Measurements from ENCODE around the gene CTBP2.

Gene CTBP2

GRCh38 chr10:125194814-125195213, 34.5 kb upstream of the CTBP2 start:
- Histone ChIP-seq H3K27me3 (ENCODE audit: control insufficient read depth in 3 of 3, insufficient read depth in 3 of 3, low read depth in 1 of 3, low read length in 3 of 3) (peaks cover 0 to 5% (median 0%) of the 10 kb centered on the region in 3 experiments), H3K4me3 (ENCODE audit: low read length in 2 of 2) (no peak overlapping the region), H3K23ac (ENCODE audit: low read depth, low read length, poor library complexity) (no peak overlapping the region), H3K4me1 (ENCODE audit: control insufficient read depth in 2 of 2, insufficient read depth in 1 of 2, low read depth in 1 of 2, low read length in 2 of 2) (peaks cover 0 to 8% of the 10 kb centered on the region in 2 donors), H4K91ac (ENCODE audit: low read depth, low read length, poor library complexity) (no peak overlapping the region), H2AFZ (ENCODE audit: low read length) (no peak overlapping the region), H2BK5ac (ENCODE audit: low read length) (no peak overlapping the region), H2BK120ac (ENCODE audit: low read depth, low read length) (no peak overlapping the region), H3K18ac (ENCODE audit: low read length) (no peak overlapping the region), H3K9me3 (replicated peaks in 1 of 2; ENCODE audit: control insufficient read depth in 2 of 2, insufficient read depth in 1 of 2, low read depth in 1 of 2, low read length in 2 of 2) (no peaks in the 10 kb centered on the region), H3K14ac (ENCODE audit: low read length) (no peak overlapping the region), H2AK5ac (ENCODE audit: low read depth, low read length) (no peak overlapping the region), H3K4ac (ENCODE audit: low read length) (no peak overlapping the region), H2BK15ac (ENCODE audit: low read length) (no peak overlapping the region), H4K8ac (ENCODE audit: low read depth, low read length) (no peak overlapping the region), H3K36me3 (replicated peaks in 1 of 2; ENCODE audit: control insufficient read depth in 2 of 2, insufficient read depth in 2 of 2, low read length in 2 of 2) (no peaks in the 10 kb centered on the region), H2BK12ac (ENCODE audit: low read length) (no peak overlapping the region), H3K79me1 (ENCODE audit: low read depth, low read length) (no peaks in the 10 kb centered on the region), H3K9ac (ENCODE audit: low read depth, low read length, poor library complexity) (no peak overlapping the region), H3K27ac (replicated peaks; ENCODE audit: low read length) (no peak overlapping the region), H3K4me2 (ENCODE audit: insufficient read depth, low read length, poor library complexity, severe bottlenecking) (no peak overlapping the region)
- no peak for DNase-seq (ENCODE audit: low spot score)
- WGBS, 2 donors (ENCODE audit: extremely low coverage in 2 of 2, insufficient read length in 2 of 2, insufficient replicate concordance in 1 of 2), result no CpG with 5 or more reads among the region's 10 CpGs

- H3K9me3 ChIP-seq (replicated peaks in 1 of 2; ENCODE audit: control insufficient read depth in 2 of 2, insufficient read depth in 1 of 2, low read depth in 1 of 2, low read length in 2 of 2), result no peaks in the 10 kb centered on the region
- H4K91ac ChIP-seq (ENCODE audit: low read depth, low read length, poor library complexity), result no peak overlapping the region
- no peak for DNase-seq (ENCODE audit: low spot score)
- no peak overlapping the region for H4K8ac ChIP-seq (ENCODE audit: low read depth, low read length)
- no peak overlapping the region for H3K4ac ChIP-seq (ENCODE audit: low read length)
- no peak overlapping the region for H3K23ac ChIP-seq (ENCODE audit: low read depth, low read length, poor library complexity)
- H2BK5ac ChIP-seq (ENCODE audit: low read length), result no peak overlapping the region
- no peak overlapping the region for H2BK15ac ChIP-seq (ENCODE audit: low read length)
- no peak overlapping the region for H3K4me2 ChIP-seq (ENCODE audit: insufficient read depth, low read length, poor library complexity, severe bottlenecking)
- H3K18ac ChIP-seq (ENCODE audit: low read length), result peak overlapping the region; percentile 6
- H3K36me3 ChIP-seq (replicated peaks in 1 of 2; ENCODE audit: control insufficient read depth in 2 of 2, insufficient read depth in 2 of 2, low read length in 2 of 2), result no peaks in the 10 kb centered on the region
- H3K4me3 ChIP-seq (ENCODE audit: low read length in 2 of 2), result no peak overlapping the region
- H3K79me1 ChIP-seq (ENCODE audit: low read depth, low read length), result no peaks in the 10 kb centered on the region
- no peak overlapping the region for H2AK5ac ChIP-seq (ENCODE audit: low read depth, low read length)
- no peak overlapping the region for H3K9ac ChIP-seq (ENCODE audit: low read depth, low read length, poor library complexity)
- no peaks in the 10 kb centered on the region for H3K27me3 ChIP-seq (ENCODE audit: control insufficient read depth in 3 of 3, insufficient read depth in 3 of 3, low read depth in 1 of 3, low read length in 3 of 3)
- H3K4me1 ChIP-seq (ENCODE audit: control insufficient read depth in 2 of 2, insufficient read depth in 1 of 2, low read depth in 1 of 2, low read length in 2 of 2), result peaks cover 0 to 8% of the 10 kb centered on the region in 2 donors
- no peak overlapping the region for H2BK12ac ChIP-seq (ENCODE audit: low read length)
- H2AFZ ChIP-seq (ENCODE audit: low read length), result no peak overlapping the region
- WGBS, 2 donors (ENCODE audit: extremely low coverage in 2 of 2, insufficient read length in 2 of 2, insufficient replicate concordance in 1 of 2), result no CpG with 5 or more reads among the region's 11 CpGs
- H3K14ac ChIP-seq (ENCODE audit: low read length), result no peak overlapping the region
- H2BK120ac ChIP-seq (ENCODE audit: low read depth, low read length), result no peak overlapping the region
- H3K27ac ChIP-seq (replicated peaks; ENCODE audit: low read length), result no peak overlapping the region
Observed at GRCh38 chr10:125193306-125193877, 33.0 kb upstream of the CTBP2 start.

- Histone ChIP-seq H4K8ac (ENCODE audit: low read depth, low read length) (no peak overlapping the region), H3K14ac (ENCODE audit: low read length) (no peak overlapping the region), H2BK12ac (ENCODE audit: low read length) (no peak overlapping the region), H3K23ac (ENCODE audit: low read depth, low read length, poor library complexity) (no peak overlapping the region), H3K4ac (ENCODE audit: low read length) (no peak overlapping the region), H3K27me3 (ENCODE audit: control insufficient read depth in 3 of 3, insufficient read depth in 3 of 3, low read depth in 1 of 3, low read length in 3 of 3) (no peaks in the 10 kb centered on the region), H3K4me3 (ENCODE audit: low read length in 2 of 2) (no peak overlapping the region), H2AK5ac (ENCODE audit: low read depth, low read length) (no peak overlapping the region), H3K36me3 (replicated peaks in 1 of 2; ENCODE audit: control insufficient read depth in 2 of 2, insufficient read depth in 2 of 2, low read length in 2 of 2) (no peaks in the 10 kb centered on the region), H2AFZ (ENCODE audit: low read length) (no peak overlapping the region), H3K27ac (replicated peaks; ENCODE audit: low read length) (no peak overlapping the region), H3K4me2 (ENCODE audit: insufficient read depth, low read length, poor library complexity, severe bottlenecking) (no peak overlapping the region), H3K79me1 (ENCODE audit: low read depth, low read length) (no peaks in the 10 kb centered on the region), H3K9ac (ENCODE audit: low read depth, low read length, poor library complexity) (no peak overlapping the region), H3K18ac (ENCODE audit: low read length) (no peak overlapping the region), H4K91ac (ENCODE audit: low read depth, low read length, poor library complexity) (no peak overlapping the region), H2BK5ac (ENCODE audit: low read length) (no peak overlapping the region), H3K9me3 (replicated peaks in 1 of 2; ENCODE audit: control insufficient read depth in 2 of 2, insufficient read depth in 1 of 2, low read depth in 1 of 2, low read length in 2 of 2) (no peaks in the 10 kb centered on the region), H2BK120ac (ENCODE audit: low read depth, low read length) (no peak overlapping the region), H2BK15ac (ENCODE audit: low read length) (no peak overlapping the region), H3K4me1 (ENCODE audit: control insufficient read depth in 2 of 2, insufficient read depth in 1 of 2, low read depth in 1 of 2, low read length in 2 of 2) (peaks cover 0 to 8% of the 10 kb centered on the region in 2 donors)
- WGBS, 2 donors (ENCODE audit: extremely low coverage in 2 of 2, insufficient read length in 2 of 2, insufficient replicate concordance in 1 of 2), result no CpG with 5 or more reads among the region's 12 CpGs
- DNase-seq (ENCODE audit: low spot score), result no peak
Observed at GRCh38 chr10:125192620-125193019, 32.3 kb upstream of the CTBP2 start.

- H3K4me1 ChIP-seq (ENCODE audit: control insufficient read depth in 2 of 2, insufficient read depth in 1 of 2, low read depth in 1 of 2, low read length in 2 of 2), result peaks cover 0 to 8% of the 10 kb centered on the region in 2 donors
- WGBS, 2 donors (ENCODE audit: extremely low coverage in 2 of 2, insufficient read length in 2 of 2, insufficient replicate concordance in 1 of 2), result no CpG with 5 or more reads among the region's 9 CpGs
- no peak overlapping the region for H3K4me2 ChIP-seq (ENCODE audit: insufficient read depth, low read length, poor library complexity, severe bottlenecking)
- H3K18ac ChIP-seq (ENCODE audit: low read length), result no peak overlapping the region
- H2AK5ac ChIP-seq (ENCODE audit: low read depth, low read length), result peak overlapping the region; percentile 16
- H2BK15ac ChIP-seq (ENCODE audit: low read length), result no peak overlapping the region
- H3K27me3 ChIP-seq (ENCODE audit: control insufficient read depth in 3 of 3, insufficient read depth in 3 of 3, low read depth in 1 of 3, low read length in 3 of 3), result peaks cover 0 to under 1% (median 0%) of the 10 kb centered on the region in 3 experiments
- H3K4ac ChIP-seq (ENCODE audit: low read length), result no peak overlapping the region
- H3K4me3 ChIP-seq (ENCODE audit: low read length in 2 of 2), result no peak overlapping the region
- no peak overlapping the region for H3K14ac ChIP-seq (ENCODE audit: low read length)
- no peaks in the 10 kb centered on the region for H3K79me1 ChIP-seq (ENCODE audit: low read depth, low read length)
- no peaks in the 10 kb centered on the region for H3K9me3 ChIP-seq (replicated peaks in 1 of 2; ENCODE audit: control insufficient read depth in 2 of 2, insufficient read depth in 1 of 2, low read depth in 1 of 2, low read length in 2 of 2)
- DNase-seq (ENCODE audit: low spot score), result no peak
- no peaks in the 10 kb centered on the region for H3K36me3 ChIP-seq (replicated peaks in 1 of 2; ENCODE audit: control insufficient read depth in 2 of 2, insufficient read depth in 2 of 2, low read length in 2 of 2)
- no peak overlapping the region for H4K91ac ChIP-seq (ENCODE audit: low read depth, low read length, poor library complexity)
- H2AFZ ChIP-seq (ENCODE audit: low read length), result no peak overlapping the region
- no peak overlapping the region for H2BK5ac ChIP-seq (ENCODE audit: low read length)
- H3K27ac ChIP-seq (replicated peaks; ENCODE audit: low read length), result no peak overlapping the region
- no peak overlapping the region for H2BK120ac ChIP-seq (ENCODE audit: low read depth, low read length)
- no peak overlapping the region for H3K9ac ChIP-seq (ENCODE audit: low read depth, low read length, poor library complexity)
- H3K23ac ChIP-seq (ENCODE audit: low read depth, low read length, poor library complexity), result no peak overlapping the region
- no peak overlapping the region for H4K8ac ChIP-seq (ENCODE audit: low read depth, low read length)
- no peak overlapping the region for H2BK12ac ChIP-seq (ENCODE audit: low read length)
Observed at GRCh38 chr10:125192005-125192404, 31.6 kb upstream of the CTBP2 start.
